NB4 (cell line): Measurements from ENCODE around the gene MYO16.
"Not testable (repeated sequence)": the region's sequence is repeated elsewhere in the genome, so short reads cannot be mapped to it uniquely, and the experiment has no call there.

Experiments used
- POLR2A ChIP-seq: IDR thresholded peaks from 2 replicates; pipeline ENCODE4 v1.6.1; 2011; ENCODE audit warnings: mild to moderate bottlenecking; ENCODE audit not compliant: insufficient read length; ENCODE audit errors: extremely low read depth
- TF ChIP-seq, protein P1 (sequence below): IDR thresholded peaks from one replicate; pipeline ENCODE4 v1.5.1; 2012; ENCODE audit warnings: low read depth, low read length

DNA sequence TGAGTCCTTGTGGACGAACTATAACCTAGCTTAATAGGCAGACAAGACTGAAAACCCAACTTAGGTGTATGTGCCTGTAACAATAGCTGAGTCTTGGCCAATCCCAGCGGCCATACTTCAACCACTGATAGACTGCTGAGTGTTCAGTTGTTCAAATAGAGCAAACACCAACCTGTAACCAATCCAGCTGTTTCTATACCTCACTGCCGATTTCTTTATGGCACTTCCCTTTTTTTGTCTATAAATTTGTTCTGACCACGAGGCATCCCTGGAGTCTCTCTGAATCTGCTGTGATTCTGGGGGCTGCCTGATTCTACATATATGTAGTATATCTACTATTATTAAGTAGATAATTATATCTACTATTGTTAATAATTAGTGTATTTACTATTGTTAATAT lies 284.3 kb downstream of the MYO16 start:
- TF ChIP-seq, protein P1, sequence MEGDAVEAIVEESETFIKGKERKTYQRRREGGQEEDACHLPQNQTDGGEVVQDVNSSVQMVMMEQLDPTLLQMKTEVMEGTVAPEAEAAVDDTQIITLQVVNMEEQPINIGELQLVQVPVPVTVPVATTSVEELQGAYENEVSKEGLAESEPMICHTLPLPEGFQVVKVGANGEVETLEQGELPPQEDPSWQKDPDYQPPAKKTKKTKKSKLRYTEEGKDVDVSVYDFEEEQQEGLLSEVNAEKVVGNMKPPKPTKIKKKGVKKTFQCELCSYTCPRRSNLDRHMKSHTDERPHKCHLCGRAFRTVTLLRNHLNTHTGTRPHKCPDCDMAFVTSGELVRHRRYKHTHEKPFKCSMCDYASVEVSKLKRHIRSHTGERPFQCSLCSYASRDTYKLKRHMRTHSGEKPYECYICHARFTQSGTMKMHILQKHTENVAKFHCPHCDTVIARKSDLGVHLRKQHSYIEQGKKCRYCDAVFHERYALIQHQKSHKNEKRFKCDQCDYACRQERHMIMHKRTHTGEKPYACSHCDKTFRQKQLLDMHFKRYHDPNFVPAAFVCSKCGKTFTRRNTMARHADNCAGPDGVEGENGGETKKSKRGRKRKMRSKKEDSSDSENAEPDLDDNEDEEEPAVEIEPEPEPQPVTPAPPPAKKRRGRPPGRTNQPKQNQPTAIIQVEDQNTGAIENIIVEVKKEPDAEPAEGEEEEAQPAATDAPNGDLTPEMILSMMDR = not testable (repeated sequence)
- not testable (repeated sequence) for TF ChIP-seq POLR2A
